Fibroblast of upper back skin (primary cell): ENCODE results near the gene CDC34.

Experiments
- DNase-seq: peaks from one replicate; pipeline ENCODE4 v3.0.0-alpha.2; 2013

CDC34 gene

GRCh38 chr19:590750-591098 is 59.2 kb downstream of the CDC34 start:
- no peak for DNase-seq

DNA sequence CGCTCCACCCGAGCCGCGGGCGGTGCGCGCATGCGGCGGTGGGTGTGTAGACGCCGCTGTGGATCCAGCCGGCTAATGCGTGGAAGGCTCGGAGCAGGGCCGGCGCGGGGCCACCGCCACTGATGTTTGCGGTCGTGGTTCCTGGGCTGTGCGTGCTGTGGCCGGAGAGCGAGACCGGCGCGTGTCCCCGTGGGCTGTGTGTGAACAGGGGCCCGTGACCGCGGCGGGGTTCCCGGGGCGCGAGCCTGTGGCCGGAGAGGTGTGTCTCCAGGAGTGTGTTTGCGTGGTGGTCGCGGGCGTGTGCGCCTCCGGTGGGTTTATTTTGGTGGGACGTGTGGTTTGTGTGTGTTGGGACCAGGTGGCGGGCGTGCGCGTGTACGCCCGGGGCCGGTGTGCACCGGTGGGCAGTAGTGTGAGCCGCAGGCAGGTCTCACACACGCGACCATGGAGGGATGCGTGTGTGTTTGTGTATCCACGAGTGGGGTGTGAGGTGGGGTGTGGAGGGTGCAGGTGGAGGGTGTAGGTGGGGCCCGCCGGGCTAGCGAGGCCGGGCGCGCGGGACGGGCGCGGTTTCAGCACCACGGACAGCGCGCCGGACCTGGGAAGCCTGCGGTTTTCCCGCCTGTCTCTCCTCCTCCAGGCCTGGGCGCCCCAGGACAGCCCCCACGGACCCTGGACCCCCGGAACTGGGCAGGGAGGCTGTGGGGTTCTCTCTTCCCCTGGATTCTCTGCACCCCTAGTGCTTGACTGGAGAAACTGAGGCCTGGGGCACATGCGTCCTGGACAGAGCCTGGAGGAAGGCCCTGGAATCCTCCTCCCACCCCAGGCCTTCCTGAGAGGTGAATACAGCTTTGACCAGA is 59.8 kb downstream of the CDC34 start:
- DNase-seq, result no peak
